Left cardiac atrium (tissue), 4 donors: ENCODE results near the gene SLC16A6. TPM values are rescaled to one million over a fixed set of nuclear protein-coding genes. Genes with fewer than 3 reads are reported as not detected.
"Not testable (repeated sequence)": the region's sequence is repeated elsewhere in the genome, so short reads cannot be mapped to it uniquely, and the experiment has no call there.

ENCODE experiments used
- ATAC-seq, 2 donors: fragments of 200-7000 bp; cut with Tn5 transposase; one replicate each; pipeline ENCODE4 v1.9.1; 2020; ENCODE audit warnings: mild to moderate bottlenecking in 2 of 2, moderate library complexity in 2 of 2
- DNase-seq: peaks from one replicate; pipeline ENCODE4 v3.0.0-alpha.2; 2020
- intact Hi-C, 2 donors: fragments of 100-400 bp; cut with DNase I; formaldehyde crosslinking; loops; one replicate each; pipeline versions ENCODE4 v1.14.1 to v1.15.1; 2022 to 2023
- total RNA-seq, 2 donors: library from RNA; stranded (reverse); fragmentation: NEBNext Ultra II Directional; extraction: Animal tissue kit (Norgen Biotek cat#: 25700); gene quantifications; one replicate each; pipeline ENCODE4 v1.2.1, GENCODE V29; 2021
- donor health status: DM: no; HTN: yes; CAD: no.
- donor health status: DM: no; HTN: yes; CAD: no; lungs with severe emphysema.
- donor health status: DM: yes; HTN: yes; CAD: no.
- donor health status: Dilated cardiomyopathy.

The SLC16A6 gene
- total RNA-seq, 2 donors from 2014 or later = 0.62 to 1.4 TPM

GRCh38 chr17:68293490-68294195, 2.7 kb upstream of the SLC16A6 start:
- DNase-seq = no peak
- no peak for ATAC-seq
- intact Hi-C loops = no loop called here

- ATAC-seq (no peak), DNase-seq (no peak)
- intact Hi-C loops = no loop called here
Measured at GRCh38 chr17:68292689-68293040, 1.7 kb upstream of the SLC16A6 start.

DNA sequence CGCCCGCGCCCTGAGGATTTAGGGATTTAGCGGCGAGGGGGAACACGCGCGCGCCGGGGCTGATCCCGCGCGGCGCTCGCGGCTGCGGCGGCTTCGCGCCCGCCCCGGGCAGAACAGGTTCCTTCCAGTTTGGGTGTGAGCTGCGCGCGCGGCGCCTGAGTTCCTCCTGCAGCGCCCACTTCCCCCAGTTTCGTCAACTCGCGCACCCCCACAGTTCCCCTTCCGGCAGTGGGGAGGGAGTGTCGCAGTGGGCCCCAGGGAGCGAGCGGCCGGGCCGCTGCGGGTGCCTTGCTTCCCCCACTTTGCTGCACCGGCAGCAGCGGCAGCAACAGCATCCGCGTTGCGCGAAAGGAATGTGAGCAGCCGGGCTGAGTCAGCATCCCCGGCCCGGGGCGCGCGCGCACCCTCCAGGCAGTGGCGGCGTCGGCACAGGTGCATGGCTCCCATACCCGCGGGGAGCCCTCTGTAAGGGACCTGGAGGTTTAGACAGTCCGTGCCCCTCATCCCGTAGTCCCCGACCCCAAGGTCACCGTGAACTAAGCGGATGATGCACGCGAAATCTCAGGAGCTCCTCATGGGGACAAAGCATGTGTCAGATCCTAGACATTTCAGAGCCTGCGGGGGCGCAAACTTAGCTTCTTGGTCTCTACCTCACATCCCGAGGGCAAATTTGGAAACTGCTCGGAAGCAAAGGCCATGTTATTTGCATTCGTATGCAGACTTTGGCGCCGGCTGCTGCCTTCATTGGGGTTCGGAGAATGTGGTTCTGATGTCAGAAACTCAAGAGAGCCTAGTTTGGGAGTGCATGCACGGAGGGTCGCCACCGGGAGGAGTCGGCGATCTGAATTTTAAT, 1.1 kb upstream of the SLC16A6 start:
- intact Hi-C loops = no loop called here
- ATAC-seq = peak; percentile 83 to 86
- peak; percentile 85 for DNase-seq

GRCh38 chr17:68290268-68290954, 516 bp downstream of the SLC16A6 start:
- ATAC-seq = no peak
- intact Hi-C loops = no loop called here
- peak; percentile 51 for DNase-seq

DNA sequence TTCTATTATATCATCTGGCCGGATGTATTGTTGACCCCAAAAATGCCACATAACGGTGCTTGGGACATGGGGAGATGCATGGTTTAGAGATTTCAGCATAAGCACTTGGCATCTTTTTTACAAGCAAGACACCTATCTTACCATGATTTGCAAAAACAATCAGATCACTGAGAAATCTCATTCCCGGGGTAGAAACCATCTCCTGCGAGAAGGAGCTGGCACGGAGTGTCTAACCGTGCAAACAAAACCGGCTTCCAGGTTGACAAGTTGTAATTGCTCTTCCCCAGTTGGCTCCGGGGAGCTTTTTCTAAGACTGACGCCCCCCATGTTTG, 1.0 kb downstream of the SLC16A6 start:
- no peak for ATAC-seq
- intact Hi-C loops = no loop called here

DNA sequence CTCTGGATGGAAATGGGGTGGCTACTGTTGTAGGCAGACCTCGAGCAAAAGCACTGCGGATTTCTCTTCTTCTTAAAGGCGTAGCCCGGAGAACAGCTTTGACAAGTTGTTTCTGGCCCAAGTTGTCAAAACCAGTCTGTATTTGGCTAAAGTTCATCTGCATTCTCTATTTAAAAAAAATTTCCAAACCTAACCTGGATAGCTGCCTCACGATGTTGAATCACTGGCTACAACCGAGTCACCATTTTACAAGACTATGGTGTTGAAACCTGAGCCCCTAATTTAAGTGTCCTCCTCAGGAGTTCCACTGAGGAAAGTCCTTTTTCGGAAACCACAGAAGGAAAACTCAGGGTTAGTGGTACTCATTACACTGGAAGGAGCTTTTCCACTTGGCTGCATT, 1.5 kb downstream of the SLC16A6 start:
- ATAC-seq = no peak
- DNase-seq = no peak

More for the DNA sequence above, 1.0 kb downstream of the SLC16A6 start:
- no peak for DNase-seq

GRCh38 chr17:68288804-68289203, 2.1 kb downstream of the SLC16A6 start:
- intact Hi-C loops = no loop called here
- DNase-seq (no peak), ATAC-seq (no peak)

More for the DNA sequence above, 1.5 kb downstream of the SLC16A6 start:
- intact Hi-C loops = no loop called here

- intact Hi-C loops = no loop called here
- no peak for DNase-seq
- ATAC-seq = no peak
Measured at GRCh38 chr17:68288375-68288774, 2.6 kb downstream of the SLC16A6 start.

DNA sequence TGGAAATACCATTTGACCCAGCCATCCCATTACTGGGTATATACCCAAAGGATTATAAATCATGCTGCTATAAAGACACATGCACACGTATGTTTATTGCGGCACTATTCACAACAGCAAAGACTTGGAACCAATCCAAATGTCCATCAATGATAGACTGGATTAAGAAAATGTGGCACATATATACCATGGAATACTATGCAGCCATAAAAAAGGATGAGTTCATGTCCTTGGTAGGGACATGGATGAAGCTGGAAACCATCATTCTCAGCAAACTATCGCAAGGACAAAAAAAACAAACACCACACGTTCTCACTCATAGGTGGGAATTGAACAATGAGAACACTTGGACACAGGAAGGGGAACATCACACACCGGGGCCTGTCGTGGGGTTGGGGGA, 9.0 kb downstream of the SLC16A6 start:
- intact Hi-C loops, ATAC-seq, DNase-seq: not testable (repeated sequence)

DNA sequence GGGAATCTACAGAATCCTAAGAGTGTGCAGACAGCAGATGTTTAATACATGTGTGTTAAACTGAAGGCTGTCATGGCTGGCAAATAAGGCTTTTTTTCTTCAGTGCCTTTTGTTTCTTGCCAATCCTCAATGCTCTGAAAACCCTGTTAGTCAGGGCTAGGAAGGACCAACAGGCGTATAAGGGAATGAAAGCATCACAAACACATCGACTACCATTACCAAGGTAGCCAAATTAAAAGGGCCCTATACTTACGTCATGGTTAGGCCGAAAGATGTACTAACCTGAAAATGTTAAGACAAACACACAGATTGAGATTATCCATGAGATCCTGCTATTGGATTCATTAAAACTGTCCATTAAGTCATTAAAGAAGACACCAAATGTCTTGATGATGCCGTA, 13.1 kb downstream of the SLC16A6 start:
- ATAC-seq = no peak
- intact Hi-C loops = no loop called here
- DNase-seq = no peak

DNA sequence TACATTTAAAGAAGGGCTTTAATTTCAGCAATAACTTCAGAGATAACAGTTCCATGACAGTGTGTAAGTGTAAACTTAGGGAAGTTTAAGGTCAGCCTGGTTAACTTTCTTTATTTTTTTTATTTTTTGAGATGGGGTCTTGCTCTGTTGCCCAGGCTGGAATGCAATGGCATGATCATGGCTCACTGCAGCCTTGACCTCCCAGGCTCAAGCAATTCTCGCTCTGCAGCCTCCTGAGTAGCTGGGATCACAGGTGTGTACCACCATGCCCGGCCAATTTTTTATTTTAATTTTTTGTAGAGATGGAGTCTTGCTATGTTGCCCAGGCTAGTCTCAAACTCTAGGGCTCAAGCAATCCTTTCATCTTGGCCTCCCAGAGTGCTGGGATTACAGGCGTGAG, 14.6 kb downstream of the SLC16A6 start:
- ATAC-seq, DNase-seq, intact Hi-C loops: not testable (repeated sequence)

DNA sequence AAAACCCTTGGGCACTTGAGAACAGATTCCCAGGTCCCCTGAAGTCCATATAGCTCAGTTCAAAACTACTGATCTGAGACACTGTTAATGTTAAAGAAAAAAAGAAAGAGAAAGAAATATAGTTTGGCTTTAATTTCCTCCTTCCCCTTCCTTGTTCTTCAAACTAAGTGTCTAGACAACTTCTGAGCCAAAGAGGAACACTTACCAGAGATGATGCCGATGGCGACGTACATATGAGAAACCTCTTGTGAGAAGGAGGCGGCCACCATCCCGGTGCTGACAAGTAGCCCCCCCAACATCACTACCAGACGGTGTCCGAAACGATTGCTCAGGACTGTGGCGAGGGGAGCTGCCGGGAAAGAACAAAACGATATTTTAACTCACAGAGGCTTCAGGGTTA, 17.2 kb downstream of the SLC16A6 start:
- no peak for DNase-seq
- ATAC-seq = no peak
- intact Hi-C loops = no loop called here

DNA sequence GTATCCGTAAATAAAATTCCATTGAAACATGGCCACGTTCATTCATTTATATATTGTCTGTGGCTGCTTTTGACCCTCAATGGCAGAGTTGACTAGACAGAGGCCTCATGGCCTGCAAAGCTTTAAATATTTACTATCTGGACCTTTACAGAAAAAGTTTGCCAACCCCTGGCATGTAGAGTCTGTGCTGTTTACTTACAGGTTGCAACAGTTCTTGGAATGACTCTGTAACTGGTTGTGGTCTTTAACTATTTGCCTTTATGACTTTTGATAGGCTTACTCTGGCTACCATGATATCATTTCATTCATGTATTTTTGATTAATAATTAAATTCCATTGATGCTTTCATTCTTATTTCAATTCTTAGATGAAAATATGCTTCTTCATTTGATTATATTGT, 25.1 kb downstream of the SLC16A6 start:
- intact Hi-C loops = loop anchor here in 1 of 2 donors (10.0 kb wide), 1 partner anchor 169 kb away; no protein-coding TSS in a partner anchor

GRCh38 chr17:68263101-68263681, 27.7 kb downstream of the SLC16A6 start:
- DNase-seq = not testable (repeated sequence)
- peak; percentile 74 for ATAC-seq
- intact Hi-C loops = loop anchor here (2.0 to 10.0 kb wide), 4 partner anchors 134 to 200 kb away; no protein-coding TSS in a partner anchor

More for the DNA sequence above, 25.1 kb downstream of the SLC16A6 start:
- DNase-seq, ATAC-seq: not testable (repeated sequence)

GRCh38 chr17:68262467-68262866, 28.5 kb downstream of the SLC16A6 start:
- ATAC-seq = peak; percentile 4
- DNase-seq = not testable (repeated sequence)
- intact Hi-C loops = loop anchor here (2.0 to 10.0 kb wide), 4 partner anchors 135 to 200 kb away; no protein-coding TSS in a partner anchor

DNA sequence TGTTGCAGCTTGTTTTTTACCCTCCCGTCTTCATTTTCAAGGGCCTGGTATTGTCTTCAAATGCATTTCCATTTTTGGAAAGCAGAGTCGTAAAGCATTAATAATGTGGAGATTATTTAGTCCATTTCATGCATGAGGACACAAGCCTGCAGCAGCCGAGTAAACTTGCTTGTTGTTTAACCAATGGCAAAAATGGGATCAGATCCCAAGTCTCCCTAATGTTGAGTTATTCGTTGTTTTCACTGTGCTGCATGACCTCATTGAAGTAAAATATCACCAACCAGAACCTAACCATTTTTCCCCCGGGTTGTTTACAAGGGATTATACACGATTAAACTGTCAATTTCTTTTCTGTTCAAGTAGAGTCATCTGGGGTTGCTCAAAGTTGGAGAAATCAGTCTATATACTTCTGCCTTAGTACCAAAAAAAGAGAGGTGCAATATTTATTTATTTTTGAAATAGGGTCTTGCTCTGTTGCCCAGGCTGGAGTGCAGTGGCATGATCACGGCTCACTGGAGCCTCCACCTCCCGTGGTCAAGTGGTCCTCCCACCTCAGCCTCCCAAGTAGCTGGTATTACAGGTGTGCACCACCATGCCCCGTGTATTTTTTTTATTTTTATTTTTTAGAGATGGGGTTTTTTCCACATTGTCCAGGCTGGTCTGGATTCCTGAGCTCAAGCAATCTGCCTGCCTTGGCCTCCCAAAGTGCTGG, 30.7 kb downstream of the SLC16A6 start:
- DNase-seq (no peak), ATAC-seq (no peak)
- intact Hi-C loops = loop anchor here (5.0 to 10.0 kb wide), 3 partner anchors 137 to 177 kb away; no protein-coding TSS in a partner anchor

- intact Hi-C loops, DNase-seq, ATAC-seq: not testable (repeated sequence)
Measured at GRCh38 chr17:68259648-68259951, 31.3 kb downstream of the SLC16A6 start.

GRCh38 chr17:68258890-68259647, 31.9 kb downstream of the SLC16A6 start:
- ATAC-seq (peak; percentile 92 to 95), DNase-seq (peak; percentile 40)
- intact Hi-C loops = not testable (repeated sequence)
